Common myeloid progenitor, CD34-positive (primary cell): ENCODE measurements around the gene PSMF1.
A peak's percentile ranks its signal among the peaks of the same experiment; 100 is the strongest.

Experiments used
- CTCF ChIA-PET: fragments of 350-600 bp; sonication (Branson Sonifier 250); formaldehyde crosslinking; loops from one replicate; lab custom pipeline; 2021; ENCODE audit warnings: antibody characterized with exemption; lab: Charles Lee
- POLR2A ChIA-PET: fragments of 350-600 bp; sonication (Branson Sonifier 250); formaldehyde crosslinking; loops from one replicate; lab custom pipeline; 2021; ENCODE audit warnings: antibody characterized with exemption; lab: Charles Lee
- DNase-seq, 3 donors: peaks; one replicate each; pipeline versions ENCODE4 v3.0.0 to v3.0.0-alpha.2; 2013
- H3K27ac ChIP-seq, 2 experiments: 1 replicate in 1 of 2; 2 replicates in 1 of 2; pipeline ENCODE4 v1.7.0; 2013; ENCODE audit warnings: inconsistent platforms in 2 of 2, low read length in 2 of 2, mild to moderate bottlenecking in 2 of 2, low read depth in 1 of 2, moderate library complexity in 1 of 2; ENCODE audit not compliant: severe bottlenecking in 2 of 2, insufficient read depth in 1 of 2, poor library complexity in 1 of 2
- H3K27me3 ChIP-seq, 5 experiments: replicated peaks in 2 of 5; 1 replicate in 3 of 5; 2 replicates in 2 of 5; pipeline versions ENCODE4 v1.6.1 to v1.7.0; 2013; ENCODE audit warnings: low read length in 4 of 5, mild to moderate bottlenecking in 2 of 5, moderate library complexity in 2 of 5, inconsistent platforms in 1 of 5; ENCODE audit not compliant: insufficient read depth in 5 of 5, control insufficient read depth in 4 of 5
- H3K36me3 ChIP-seq, 4 experiments: 1 replicate in 2 of 4; 2 replicates in 2 of 4; pipeline versions ENCODE4 v1.6.1 to v1.7.0; 2013; ENCODE audit warnings: low read length in 3 of 4, control low read depth in 1 of 4, mild to moderate bottlenecking in 1 of 4; ENCODE audit not compliant: control insufficient read depth in 4 of 4, insufficient read depth in 4 of 4
- H3K4me1 ChIP-seq, 4 experiments: 1 replicate in 3 of 4; 2 replicates in 1 of 4; pipeline versions ENCODE4 v1.6.1 to v1.7.1; 2013; ENCODE audit warnings: low read length in 3 of 4, mild to moderate bottlenecking in 3 of 4, control low read depth in 1 of 4, inconsistent platforms in 1 of 4, moderate library complexity in 1 of 4; ENCODE audit not compliant: control insufficient read depth in 4 of 4, insufficient read depth in 4 of 4; ENCODE audit errors: control extremely low read depth in 1 of 4
- H3K4me3 ChIP-seq, 7 experiments: 1 replicate in 4 of 7; 2 replicates in 3 of 7; pipeline versions ENCODE4 v1.5.1 to v1.7.0; 2013; ENCODE audit warnings: mild to moderate bottlenecking in 7 of 7, low read length in 6 of 7, moderate library complexity in 6 of 7, inconsistent platforms in 2 of 7, low read depth in 2 of 7, control low read depth in 1 of 7; ENCODE audit not compliant: insufficient read depth in 4 of 7, control insufficient read depth in 1 of 7; ENCODE audit errors: extremely low read depth in 1 of 7
- H3K9me3 ChIP-seq, 5 experiments: 1 replicate in 4 of 5; 2 replicates in 1 of 5; pipeline versions ENCODE4 v1.6.1 to v1.7.1; 2013; ENCODE audit warnings: low read length in 4 of 5, mild to moderate bottlenecking in 2 of 5, inconsistent platforms in 1 of 5, low read depth in 1 of 5, moderate library complexity in 1 of 5; ENCODE audit not compliant: control insufficient read depth in 4 of 5, insufficient read depth in 2 of 5; ENCODE audit errors: control extremely low read depth in 1 of 5
- WGBS: methylation state at CpG from one replicate; pipeline ENCODE4 v1.1.5; 2013; ENCODE audit not compliant: insufficient coverage; 5-methylcytosine and 5-hydroxymethylcytosine counted together

Gene PSMF1

DNA sequence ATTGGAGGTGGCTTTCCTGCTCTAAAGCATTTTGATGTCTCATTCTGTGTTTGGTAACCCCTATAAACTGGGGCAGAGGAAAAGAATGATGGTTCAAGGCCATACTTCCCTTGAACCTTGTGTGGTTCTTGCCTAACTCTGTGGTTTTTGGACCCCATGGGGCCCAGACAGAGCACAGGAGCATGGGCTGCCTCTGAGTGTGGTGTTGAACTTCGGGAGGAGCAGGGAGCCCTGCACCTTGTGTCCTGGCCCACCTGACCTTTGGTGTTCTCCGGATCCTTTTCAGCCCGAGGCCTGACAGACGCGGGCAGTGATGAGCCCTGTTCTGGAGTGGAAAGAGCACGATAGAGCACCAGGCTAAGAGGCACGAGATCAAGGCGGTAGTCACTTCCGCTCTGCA is 47.5 kb downstream of the PSMF1 start:
- H3K4me1 ChIP-seq = no peaks in the 10 kb centered on the region
- no peak overlapping the region for H3K4me3 ChIP-seq
- ChIA-PET POLR2A (no interaction called here), CTCF (interaction anchor here (0.8 to 1.8 kb wide), 2 partner anchors 10 to 11 kb away, joined by 3 to 5 read pairs; no protein-coding TSS in a partner anchor)
- peaks cover 26 to 93% (median 68%) of the 10 kb centered on the region in 4 experiments for H3K36me3 ChIP-seq
- H3K9me3 ChIP-seq = no peaks in the 10 kb centered on the region
- no peak overlapping the region for H3K27ac ChIP-seq
- no peak for DNase-seq
- WGBS = 99% methylated on average over 9 of the region's 9 CpGs
- H3K27me3 ChIP-seq = no peaks in the 10 kb centered on the region

DNA sequence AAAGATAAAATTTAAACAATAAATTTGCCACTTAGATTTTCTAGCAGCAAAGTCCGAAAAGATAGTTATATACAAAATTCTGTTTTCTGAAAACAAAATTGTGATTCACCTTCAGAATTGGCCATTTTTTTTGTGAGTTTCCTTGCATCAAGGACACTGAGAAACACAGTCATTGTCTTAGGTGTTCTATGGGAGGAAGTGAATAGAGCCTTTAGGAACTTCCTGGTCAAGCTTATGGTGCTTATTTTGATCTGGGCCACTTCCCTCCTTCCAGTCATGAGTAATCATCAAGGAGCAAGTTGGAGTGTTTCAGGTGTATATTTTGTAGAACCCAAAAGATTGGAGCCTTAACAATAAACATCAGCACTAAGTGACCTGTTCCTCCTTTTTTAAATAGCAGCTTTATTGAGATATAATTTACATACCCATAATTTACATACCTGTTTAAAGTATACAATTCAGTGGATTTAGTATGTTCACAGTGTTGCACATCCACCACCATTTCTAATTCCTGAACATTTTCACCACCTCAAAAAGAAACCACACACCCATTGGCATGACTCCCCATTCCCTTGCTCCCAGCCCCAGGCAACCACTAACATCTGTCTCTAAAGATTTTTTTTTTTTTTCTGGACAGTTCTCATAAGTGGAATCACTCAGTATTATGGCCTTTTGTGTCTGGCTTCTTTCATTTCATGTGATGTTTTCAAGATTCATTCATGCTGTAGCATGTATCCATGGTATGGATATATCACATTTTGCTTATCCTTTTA is 48.7 kb downstream of the PSMF1 start:
- no peaks in the 10 kb centered on the region for H3K27me3 ChIP-seq
- no peak overlapping the region for H3K27ac ChIP-seq
- CTCF ChIA-PET = interaction anchor here (0.8 kb wide), 1 partner anchor 9 kb away, joined by 3 read pairs; no protein-coding TSS in a partner anchor
- H3K9me3 ChIP-seq = no peaks in the 10 kb centered on the region
- H3K4me1 ChIP-seq = no peaks in the 10 kb centered on the region
- no CpG with 5 or more reads among the region's 1 CpG for WGBS
- peaks cover 25 to 90% (median 67%) of the 10 kb centered on the region in 4 experiments for H3K36me3 ChIP-seq
- H3K4me3 ChIP-seq = no peak overlapping the region
- no peak for DNase-seq
- POLR2A ChIA-PET = interaction anchor here (0.7 kb wide), 1 partner anchor 756 kb away, joined by 3 read pairs; no protein-coding TSS in a partner anchor

DNA sequence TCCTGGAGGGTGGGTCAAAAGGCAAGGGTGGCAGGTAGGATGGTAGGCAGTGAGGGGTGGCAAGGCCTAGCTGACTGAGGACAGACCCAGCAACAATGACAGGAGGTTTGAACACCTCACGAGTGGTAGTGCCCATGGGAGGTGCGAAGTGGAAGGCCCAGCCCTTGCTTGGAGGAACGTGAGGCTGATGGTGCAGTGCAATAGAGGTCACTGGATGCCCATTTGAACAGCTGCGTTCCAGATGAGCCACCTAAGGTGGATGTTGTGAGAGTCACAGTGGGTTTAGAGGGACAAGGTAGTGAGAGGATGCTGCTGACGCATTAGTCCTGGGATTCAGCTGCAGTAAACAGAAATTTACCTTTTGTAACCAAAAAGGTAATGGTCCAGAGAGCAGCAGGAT is 50.8 kb downstream of the PSMF1 start:
- H3K9me3 ChIP-seq = no peaks in the 10 kb centered on the region
- H3K27ac ChIP-seq = no peak overlapping the region
- H3K27me3 ChIP-seq = no peaks in the 10 kb centered on the region
- DNase-seq = no peak
- WGBS = 100% methylated on average over 4 of the region's 5 CpGs
- POLR2A ChIA-PET = no interaction called here
- CTCF ChIA-PET = no interaction called here
- no peak overlapping the region for H3K4me3 ChIP-seq
- peaks cover 22 to 84% (median 55%) of the 10 kb centered on the region in 4 experiments for H3K36me3 ChIP-seq
- H3K4me1 ChIP-seq = no peaks in the 10 kb centered on the region

GRCh38 chr20:1171461-1172093 is 53.2 kb downstream of the PSMF1 start:
- peak in 2 of 3 donors; percentile 31 to 38 for DNase-seq
- WGBS = 100% methylated on average over 4 of the region's 4 CpGs
- H3K27ac ChIP-seq = no peak overlapping the region
- no peaks in the 10 kb centered on the region for H3K9me3 ChIP-seq
- CTCF ChIA-PET = interaction anchor here (1.1 kb wide), 1 partner anchor 10 kb away, joined by 4 read pairs; no protein-coding TSS in a partner anchor
- H3K4me3 ChIP-seq = no peak overlapping the region
- no peaks in the 10 kb centered on the region for H3K4me1 ChIP-seq
- no peaks in the 10 kb centered on the region for H3K27me3 ChIP-seq
- POLR2A ChIA-PET = no interaction called here
- H3K36me3 ChIP-seq = peaks cover 10 to 63% (median 41%) of the 10 kb centered on the region in 4 experiments

GRCh38 chr20:1173698-1174097 is 55.3 kb downstream of the PSMF1 start:
- Histone ChIP-seq H3K4me3 (no peak overlapping the region), H3K27me3 (no peaks in the 10 kb centered on the region), H3K4me1 (no peaks in the 10 kb centered on the region), H3K27ac (no peak overlapping the region), H3K36me3 (peaks cover 8 to 46% (median 28%) of the 10 kb centered on the region in 4 experiments), H3K9me3 (no peaks in the 10 kb centered on the region)
- ChIA-PET POLR2A (no interaction called here), CTCF (no interaction called here)
- no peak for DNase-seq
- 100% methylated on average over 3 of the region's 4 CpGs for WGBS

DNA sequence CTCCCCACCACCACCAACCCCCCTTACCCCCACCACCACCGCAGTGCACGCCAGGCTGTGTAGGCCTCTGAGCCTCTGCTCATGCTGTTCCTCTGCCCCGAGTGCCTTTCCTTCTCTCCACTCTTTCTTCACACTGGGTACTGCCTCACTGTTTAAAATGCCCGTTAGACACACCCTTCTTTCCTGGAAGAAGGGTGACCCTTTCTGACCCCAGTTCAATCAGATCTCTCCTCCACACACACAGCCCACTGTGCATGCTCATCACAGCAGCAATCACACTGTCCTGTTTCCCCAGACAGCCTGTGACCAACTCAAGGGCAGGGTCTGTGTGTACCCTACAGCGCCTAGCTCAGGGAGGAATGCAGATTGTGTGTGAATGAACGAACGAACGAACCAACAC is 56.4 kb downstream of the PSMF1 start:
- no peak for DNase-seq
- H3K27me3 ChIP-seq = no peaks in the 10 kb centered on the region
- POLR2A ChIA-PET = no interaction called here
- no peak overlapping the region for H3K27ac ChIP-seq
- H3K36me3 ChIP-seq = peaks cover 3 to 35% (median 23%) of the 10 kb centered on the region in 4 experiments
- WGBS = 89% methylated on average over 3 of the region's 8 CpGs
- no peaks in the 10 kb centered on the region for H3K4me1 ChIP-seq
- CTCF ChIA-PET = no interaction called here
- H3K9me3 ChIP-seq = no peaks in the 10 kb centered on the region
- H3K4me3 ChIP-seq = no peak overlapping the region

DNA sequence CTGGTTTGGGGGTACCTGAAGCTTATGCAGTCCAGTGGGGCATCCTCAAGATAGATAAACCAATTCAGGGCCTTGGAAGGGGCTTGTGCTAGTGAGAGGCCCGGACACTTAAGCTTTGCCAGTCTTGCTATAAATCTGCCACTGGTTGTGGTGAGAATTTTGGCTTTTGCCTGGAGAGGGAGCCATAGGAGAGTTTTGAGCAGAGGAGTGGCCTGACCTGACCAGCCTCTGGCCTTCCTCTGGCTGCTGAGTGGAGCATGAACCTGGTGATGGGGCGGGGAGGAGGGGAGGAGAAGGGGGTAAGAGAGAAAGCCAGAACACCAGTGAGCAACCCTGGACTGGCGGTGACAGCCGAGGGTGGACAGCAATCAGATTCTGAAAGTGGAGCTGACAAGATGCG is 59.3 kb downstream of the PSMF1 start:
- DNase-seq = peak in 1 of 3 donors; percentile 2
- POLR2A ChIA-PET = interaction anchor here (0.6 kb wide), 1 partner anchor 348 kb away, joined by 3 read pairs; no protein-coding TSS in a partner anchor
- no peak overlapping the region for H3K4me3 ChIP-seq
- CTCF ChIA-PET = no interaction called here
- H3K36me3 ChIP-seq = peaks cover 0 to 12% (median 8%) of the 10 kb centered on the region in 4 experiments
- WGBS = 95% methylated on average over 5 of the region's 5 CpGs
- no peak overlapping the region for H3K27ac ChIP-seq
- H3K27me3 ChIP-seq = peaks cover 0 to 5% (median 0%) of the 10 kb centered on the region in 5 experiments
- peaks cover 0 to 3% (median 0%) of the 10 kb centered on the region in 4 experiments for H3K4me1 ChIP-seq
- H3K9me3 ChIP-seq = no peaks in the 10 kb centered on the region
